GM15510 (cell line): Measurements from ENCODE around the gene CARS1.

Experiments
- POLR2A ChIP-seq: IDR thresholded peaks from 3 replicates; pipeline ENCODE4 v1.6.1; 2011; ENCODE audit warnings: borderline replicate concordance; ENCODE audit not compliant: insufficient read length; ENCODE audit errors: extremely low read depth

The CARS1 gene

DNA sequence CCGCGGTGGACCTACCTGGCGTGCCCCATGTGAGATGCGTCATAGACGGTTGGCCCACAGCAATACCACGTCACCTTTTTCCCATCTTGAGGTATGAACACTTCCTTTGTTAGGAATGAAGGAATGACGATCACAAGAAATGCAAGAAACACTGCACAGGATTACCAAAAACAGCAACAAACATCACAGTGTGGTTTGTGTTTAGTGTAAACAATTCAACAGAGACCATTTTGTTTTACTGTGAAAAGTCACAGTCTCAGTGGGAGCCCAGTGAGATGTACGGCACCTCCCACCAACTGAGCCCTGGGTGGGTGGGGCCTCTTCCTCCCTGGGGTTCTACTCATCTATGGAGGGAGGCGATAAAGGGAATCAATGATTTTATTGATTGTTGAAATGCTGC lies 16.3 kb downstream of the CARS1 start:
- no peak for TF ChIP-seq POLR2A

DNA sequence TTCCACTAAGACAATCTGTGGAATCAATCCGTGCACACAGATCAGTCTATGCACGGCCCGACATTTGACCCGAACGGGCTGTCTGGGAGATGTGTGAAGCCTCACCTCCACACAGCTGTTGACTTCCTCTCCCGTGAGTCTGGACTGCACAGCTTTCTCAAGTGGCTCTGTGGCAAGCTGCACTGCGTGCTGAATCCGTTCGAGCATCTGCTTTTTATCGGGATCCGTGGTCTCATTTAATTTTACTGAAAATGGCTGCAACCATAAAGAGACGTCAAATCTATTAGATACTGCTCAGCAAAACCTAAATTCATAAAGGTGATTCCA lies 19.3 kb downstream of the CARS1 start:
- TF ChIP-seq POLR2A, result no peak

DNA sequence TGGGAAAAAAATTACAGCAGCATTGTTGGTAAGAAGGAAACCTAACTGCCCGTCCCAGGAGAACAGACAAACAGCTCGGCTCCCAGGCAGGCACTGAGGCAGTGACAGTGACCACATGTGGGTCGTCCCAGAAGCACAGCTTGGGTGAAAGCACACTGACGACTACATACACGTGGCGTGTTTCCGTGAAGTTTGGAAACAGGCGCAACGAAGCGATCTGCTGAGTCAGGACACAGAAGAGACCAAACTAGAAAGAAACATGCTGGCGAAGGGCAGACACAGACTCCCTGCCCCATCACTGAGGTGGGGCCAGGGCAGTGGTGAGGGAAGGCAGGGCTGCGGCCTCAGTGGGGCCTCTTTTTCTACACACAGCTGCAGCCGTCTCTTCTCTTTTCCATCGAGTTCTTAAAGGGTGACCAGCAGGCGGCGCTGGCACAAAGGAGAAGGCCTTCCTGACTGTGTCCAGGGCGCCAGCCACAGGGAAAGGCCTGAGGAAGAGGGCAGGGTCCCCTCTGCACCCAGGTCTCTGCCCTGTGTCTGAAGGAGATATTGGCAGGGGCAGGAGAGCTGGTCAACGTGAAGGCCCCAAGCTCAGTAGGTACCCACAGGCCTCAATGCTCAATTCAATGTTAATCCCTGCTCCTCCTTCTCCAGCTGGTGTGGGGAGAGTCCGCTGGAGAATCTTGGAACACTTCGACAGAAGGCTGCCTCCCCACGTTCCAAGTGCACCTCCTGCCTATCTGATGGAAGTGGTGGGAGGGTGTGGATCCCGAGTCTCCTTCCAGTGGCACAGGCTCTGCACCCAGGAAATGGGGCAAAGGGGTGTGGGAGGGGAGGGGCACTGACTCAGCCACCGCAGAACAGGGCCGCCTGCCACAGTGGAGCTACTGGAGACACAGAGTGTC lies 19.9 kb downstream of the CARS1 start:
- no peak for TF ChIP-seq POLR2A

DNA sequence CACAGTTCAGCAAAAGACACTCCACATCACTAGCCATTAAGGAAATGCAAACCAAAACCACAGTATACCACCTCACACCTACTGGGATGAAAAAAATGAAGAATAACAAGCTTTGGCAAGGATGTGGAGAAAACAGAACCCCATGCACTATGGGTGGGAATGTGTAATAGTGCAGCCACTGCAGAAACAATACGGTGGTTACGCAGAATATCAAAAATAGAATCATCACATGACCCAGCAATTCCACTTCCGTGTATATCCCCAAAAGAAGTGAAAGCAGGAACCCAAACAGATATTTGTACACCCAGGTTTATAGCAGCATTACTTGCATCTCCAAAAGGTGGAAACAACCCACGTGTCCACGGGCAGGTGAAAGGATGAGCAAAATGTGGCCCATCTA lies 20.8 kb downstream of the CARS1 start:
- TF ChIP-seq POLR2A, result no peak

DNA sequence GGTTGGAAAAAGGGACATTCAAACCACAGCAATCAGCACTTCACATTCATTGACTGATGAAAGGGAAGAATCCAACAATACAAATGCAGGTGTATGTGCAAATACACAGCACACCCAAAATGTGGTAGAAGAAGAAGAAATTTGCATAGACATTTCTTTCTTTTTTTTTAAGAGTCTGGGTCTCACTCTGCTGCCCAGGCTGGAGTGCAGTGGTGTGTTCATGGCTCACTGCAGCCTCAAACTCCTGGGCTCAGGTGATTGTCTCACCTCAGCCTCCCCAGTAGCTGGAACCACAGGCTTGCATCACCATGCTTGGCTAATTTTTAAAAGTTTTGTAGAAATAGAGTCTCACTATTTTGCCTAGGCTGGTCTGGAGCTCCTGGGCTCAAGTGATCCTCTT lies 21.9 kb downstream of the CARS1 start:
- no peak for TF ChIP-seq POLR2A

DNA sequence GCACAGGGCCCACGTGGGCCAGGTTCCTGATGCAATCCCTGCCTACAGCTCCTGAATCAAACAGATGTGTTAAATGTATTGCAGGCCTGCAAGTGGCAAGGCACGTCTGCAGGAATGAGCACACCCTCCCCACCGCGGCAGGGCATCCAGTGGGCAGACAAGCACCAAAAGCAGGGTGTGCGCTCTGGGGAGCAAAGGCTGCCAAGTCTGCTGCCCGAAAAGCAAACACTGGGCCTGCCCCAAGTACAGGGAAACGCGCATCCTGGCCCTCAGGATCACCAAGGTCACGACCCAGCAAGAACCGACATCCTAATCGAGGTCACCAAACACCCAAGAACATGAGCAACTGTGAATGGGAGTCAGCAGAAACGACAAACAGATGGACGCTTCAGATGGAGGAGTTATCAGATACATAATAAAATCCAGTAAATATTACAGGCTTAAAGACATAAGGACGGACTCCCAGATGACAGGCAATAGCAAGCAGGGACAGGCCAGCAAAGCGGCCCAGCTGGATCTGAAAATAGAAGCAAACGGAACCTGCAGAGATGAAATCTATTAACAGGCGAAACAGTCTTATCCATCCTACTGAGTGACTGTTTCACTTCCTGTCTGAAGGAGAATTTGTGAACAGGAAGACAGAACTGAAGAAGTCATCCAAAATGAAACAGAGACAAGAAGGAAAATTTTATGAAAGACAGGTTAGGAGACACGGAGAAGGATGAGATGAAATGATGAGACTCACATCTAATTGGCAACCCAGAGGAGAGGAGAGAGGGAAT lies 26.7 kb downstream of the CARS1 start:
- no peak for TF ChIP-seq POLR2A

DNA sequence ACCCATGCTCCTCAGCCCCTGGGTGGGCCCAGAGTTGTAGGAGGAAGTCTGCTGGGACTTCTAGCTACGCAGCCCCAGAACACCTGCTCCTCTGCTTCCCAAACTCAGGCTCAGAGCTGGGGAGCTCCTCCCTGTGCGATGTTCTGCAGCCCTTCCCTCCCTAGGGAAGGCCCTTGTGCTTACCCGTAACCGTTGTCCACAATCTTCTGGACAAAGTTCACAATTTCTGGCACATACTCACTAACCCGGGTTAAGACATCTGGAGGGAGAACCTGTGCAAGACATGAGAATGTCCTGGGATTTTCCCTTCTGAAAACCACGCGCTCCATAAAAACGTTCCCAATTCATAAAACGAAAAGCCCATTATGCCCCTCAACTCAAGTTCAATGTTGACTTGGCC lies 28.4 kb downstream of the CARS1 start:
- TF ChIP-seq POLR2A, result no peak

DNA sequence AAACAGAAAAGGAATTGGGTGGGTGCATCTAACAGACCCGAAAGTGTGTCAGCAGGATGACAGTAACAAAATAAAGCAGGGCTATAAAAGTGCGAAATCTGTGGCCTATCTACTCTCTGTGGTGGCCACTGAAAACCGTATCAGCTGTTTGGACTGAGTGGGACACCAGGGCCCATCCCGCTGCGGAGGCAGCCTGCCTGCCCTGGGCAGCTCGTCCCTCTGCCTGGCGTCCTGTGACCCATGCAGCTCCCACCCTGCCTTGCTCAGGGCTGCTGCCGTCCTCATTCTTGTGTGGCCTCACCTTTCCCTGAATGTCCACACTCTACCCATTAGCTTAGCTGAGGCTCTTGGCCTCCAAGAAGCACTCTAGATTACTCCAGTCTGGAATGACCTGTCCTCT lies 30.4 kb downstream of the CARS1 start:
- TF ChIP-seq POLR2A, result no peak

DNA sequence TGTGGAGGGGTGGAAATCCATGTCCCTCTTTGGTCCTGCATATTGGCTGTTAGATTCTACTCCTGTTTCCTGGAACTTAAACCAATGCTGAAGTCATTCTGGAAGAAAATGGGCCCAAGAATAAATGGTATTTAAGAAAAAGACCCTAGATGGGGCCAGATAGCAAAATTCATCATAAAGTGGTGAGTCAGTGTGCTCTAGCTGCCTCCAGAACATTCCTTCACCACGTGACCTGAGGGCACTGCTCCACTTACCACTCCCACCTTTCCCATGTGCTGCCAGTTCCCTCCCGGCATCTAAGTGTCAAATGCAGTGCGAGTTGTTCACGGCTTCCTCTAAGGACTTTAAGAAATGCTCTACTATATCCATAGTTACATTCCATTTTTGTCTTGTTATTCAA lies 34.2 kb downstream of the CARS1 start:
- TF ChIP-seq POLR2A, result no peak

DNA sequence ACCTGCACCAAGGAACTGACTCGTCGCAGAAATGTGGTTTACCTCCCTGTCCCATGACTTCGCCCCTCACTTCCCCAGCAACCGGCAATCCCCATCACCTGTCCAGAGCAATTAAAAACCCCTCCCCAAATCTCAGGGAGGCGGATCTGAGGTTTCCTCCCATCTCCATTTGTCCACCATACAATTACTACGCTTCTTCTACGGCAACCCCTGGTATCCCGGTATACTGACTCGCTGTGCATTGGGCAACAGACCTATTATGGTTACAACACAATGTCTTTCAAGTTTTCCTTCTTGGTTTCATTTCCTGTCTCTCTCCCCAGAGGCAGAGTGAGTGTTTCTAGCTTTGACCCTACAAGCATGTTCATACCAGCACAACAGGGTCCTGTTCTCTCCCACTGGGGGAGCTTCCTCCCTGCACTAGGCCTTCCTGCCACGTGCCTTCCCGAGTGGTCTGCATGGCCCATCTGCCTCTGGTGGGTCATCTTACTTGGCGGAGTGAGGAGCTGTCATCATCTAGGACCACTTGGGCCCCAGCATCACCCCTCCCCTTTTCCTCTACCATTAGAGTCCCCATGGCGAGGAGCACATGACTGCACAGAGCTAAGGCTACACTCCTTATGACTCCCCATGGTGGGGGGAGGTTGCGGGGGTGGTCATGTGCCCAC lies 34.8 kb downstream of the CARS1 start:
- TF ChIP-seq POLR2A, result no peak

DNA sequence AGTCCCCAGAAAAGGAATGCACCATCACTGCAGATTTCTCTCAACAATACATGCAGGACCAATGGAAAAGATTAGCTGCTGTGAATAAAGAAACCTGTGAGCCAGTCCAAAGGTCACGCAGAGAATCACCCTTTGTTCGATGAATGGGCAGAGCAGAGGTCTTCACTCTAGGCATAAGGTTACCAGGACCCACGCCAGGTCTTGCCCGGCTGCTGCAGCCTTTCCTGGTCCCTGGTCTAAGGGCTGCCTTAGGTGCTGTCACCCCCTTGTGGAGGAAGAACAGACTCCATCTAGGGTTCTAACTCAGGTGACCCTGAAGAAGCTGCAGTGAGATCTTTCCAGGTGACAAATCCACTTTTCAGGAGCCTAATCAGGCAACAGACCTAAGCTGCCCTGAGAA lies 36.1 kb downstream of the CARS1 start:
- TF ChIP-seq POLR2A, result no peak

DNA sequence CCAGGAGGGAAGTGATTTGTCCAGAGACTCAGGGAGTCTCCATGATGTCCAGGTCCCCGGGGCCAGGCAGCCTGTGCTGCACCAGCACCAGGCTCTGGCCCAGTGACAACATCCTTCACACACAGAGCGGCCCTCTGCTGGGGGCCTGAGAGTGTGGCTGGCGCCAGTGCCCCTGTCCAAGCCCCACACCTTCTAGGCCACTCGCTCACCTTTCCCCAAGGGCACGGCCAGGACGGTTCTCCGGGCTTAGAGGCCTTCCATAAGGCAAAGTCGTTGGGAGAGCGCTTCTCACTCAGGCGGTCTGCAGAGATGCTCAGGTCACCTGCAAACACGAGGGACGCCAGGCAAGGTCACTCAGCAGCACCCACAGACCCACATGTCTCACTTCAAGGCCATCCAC lies 37.2 kb downstream of the CARS1 start:
- no peak for TF ChIP-seq POLR2A

DNA sequence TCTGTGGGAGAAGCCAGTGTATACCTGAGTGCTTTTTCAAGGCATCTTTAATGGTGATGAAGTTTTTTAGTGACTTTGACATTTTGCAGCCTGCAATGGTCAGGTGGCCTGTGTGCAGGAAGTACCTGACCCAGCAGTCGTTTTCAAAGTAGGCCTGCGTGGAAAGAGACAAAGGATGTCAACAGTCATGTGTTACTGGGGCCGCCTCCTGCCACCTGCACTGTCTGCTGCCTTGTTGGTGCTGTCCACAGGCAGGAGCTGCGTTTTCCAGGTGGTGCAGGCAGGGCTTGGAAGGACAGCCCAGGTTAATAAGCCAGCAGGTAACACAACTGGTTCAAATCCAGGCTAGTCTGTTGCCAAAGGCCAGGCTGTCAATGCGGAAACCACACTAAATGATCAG lies 38.6 kb downstream of the CARS1 start:
- no peak for TF ChIP-seq POLR2A

DNA sequence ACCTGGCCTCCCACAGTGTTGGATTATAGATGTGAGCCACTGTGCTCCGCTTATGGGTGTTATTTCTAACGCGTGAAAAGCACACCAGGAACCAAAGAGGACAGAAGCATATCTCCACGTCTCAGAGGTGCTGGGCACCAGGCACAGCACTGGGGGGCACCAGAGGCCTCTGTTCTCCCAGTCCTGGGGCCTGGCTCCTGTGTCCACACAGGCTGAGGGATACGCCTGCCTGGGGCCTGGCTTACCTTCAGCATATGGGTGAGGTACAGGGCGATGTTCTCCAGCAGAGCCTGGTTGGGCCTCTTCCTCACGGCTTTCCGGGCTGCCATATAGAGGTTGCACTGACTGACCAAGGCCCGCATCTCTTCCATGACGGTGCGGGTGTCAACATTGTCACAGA lies 40.4 kb downstream of the CARS1 start:
- no peak for TF ChIP-seq POLR2A

DNA sequence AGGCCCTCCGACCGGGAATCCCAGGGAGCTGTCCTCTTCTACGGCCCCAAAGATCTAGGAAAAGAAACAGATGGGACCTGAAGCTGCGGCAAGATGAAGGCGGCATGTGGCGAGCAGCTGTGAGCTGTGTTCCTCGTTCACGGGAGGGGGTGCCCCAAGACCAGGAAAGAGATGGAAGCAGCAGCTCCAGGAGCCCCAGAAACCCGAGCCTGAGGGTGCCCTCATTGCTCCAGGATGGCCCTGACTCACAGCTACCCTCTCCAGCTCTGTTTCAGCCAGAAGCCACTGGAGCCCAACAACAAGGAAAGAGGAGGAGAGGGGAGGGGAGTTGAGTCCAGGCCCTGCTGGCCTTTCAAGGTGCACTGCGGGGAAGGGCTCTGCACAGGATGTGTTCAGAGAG lies 41.4 kb downstream of the CARS1 start:
- no peak for TF ChIP-seq POLR2A
